SJSA1 (cell line): ENCODE measurements around the gene GUK1. TPM values are rescaled to one million over a fixed set of nuclear protein-coding genes. Genes with fewer than 3 reads are reported as not detected.

Source experiments
- total RNA-seq: library from RNA; depleted of rRNA; stranded (reverse); fragments of >200 nt; shearing (Covaris generic); gene quantifications from 2 replicates; pipeline ENCODE4 v1.2.3, GENCODE V29; 2014; rRNA removed

The GUK1 gene
- total RNA-seq, 1 experiment from 2014 or later, result 334 TPM

Other genes with a start within 250 kb of the GUK1 start
- 1.6 and 3.7 TPM in 2 replicates for gene WNT9A, start 192.3 kb upstream of the GUK1 start, total RNA-seq
- gene WNT3A, start 133.3 kb upstream of the GUK1 start, total RNA-seq, result not detected in 2 replicates
- gene ARF1, start 57.6 kb upstream of the GUK1 start, total RNA-seq, result 161 and 212 TPM in 2 replicates
- gene C1orf35, start 37.0 kb upstream of the GUK1 start, total RNA-seq, result 18.7 and 49.2 TPM in 2 replicates
- gene MRPL55, start 31.0 kb upstream of the GUK1 start, total RNA-seq, result 93.4 and 101 TPM in 2 replicates
- 2.0 and 2.3 TPM in 2 replicates for gene GJC2, start 9.7 kb downstream of the GUK1 start, total RNA-seq
- 2.3 and 4.3 TPM in 2 replicates for gene IBA57, start 25.5 kb downstream of the GUK1 start, total RNA-seq
- gene OBSCN, start 67.8 kb downstream of the GUK1 start, total RNA-seq, result 0.06 and 0.87 TPM in 2 replicates